ENCODE measurements around the gene PLOD1.

DNA sequence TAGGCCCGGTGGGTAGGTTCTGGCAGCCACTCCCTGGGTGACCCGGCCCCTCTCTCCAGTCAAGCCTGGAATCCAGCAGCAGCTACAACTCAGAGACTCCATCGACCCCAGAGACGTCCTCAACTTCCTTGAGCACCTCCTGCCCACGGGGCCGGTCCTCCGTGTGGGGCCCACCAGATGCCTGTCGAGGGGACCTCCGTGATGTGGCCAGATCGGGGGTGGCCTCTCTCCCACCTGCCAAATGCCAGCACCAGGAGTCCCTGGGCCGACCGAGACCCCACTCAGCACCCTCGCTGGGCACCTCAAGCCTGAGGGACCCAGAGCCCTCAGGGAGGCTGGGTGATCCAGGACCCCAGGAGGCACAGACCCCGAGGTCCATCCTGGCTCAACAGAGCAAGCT, 87.5 kb downstream of the PLOD1 start:
- TF ChIP-seq, protein P1, sequence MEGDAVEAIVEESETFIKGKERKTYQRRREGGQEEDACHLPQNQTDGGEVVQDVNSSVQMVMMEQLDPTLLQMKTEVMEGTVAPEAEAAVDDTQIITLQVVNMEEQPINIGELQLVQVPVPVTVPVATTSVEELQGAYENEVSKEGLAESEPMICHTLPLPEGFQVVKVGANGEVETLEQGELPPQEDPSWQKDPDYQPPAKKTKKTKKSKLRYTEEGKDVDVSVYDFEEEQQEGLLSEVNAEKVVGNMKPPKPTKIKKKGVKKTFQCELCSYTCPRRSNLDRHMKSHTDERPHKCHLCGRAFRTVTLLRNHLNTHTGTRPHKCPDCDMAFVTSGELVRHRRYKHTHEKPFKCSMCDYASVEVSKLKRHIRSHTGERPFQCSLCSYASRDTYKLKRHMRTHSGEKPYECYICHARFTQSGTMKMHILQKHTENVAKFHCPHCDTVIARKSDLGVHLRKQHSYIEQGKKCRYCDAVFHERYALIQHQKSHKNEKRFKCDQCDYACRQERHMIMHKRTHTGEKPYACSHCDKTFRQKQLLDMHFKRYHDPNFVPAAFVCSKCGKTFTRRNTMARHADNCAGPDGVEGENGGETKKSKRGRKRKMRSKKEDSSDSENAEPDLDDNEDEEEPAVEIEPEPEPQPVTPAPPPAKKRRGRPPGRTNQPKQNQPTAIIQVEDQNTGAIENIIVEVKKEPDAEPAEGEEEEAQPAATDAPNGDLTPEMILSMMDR (optimal IDR thresholded peaks at IDR 0.05 in 1 of 3, IDR thresholded peaks at IDR 0.05 in 1 of 3, conservative IDR thresholded peaks at IDR 0.05 in 1 of 3; ENCODE audit: extremely low read depth in 1 of 3, insufficient read depth in 2 of 3, low read length in 3 of 3), result no peak
- TF ChIP-seq EZH2 (IDR thresholded peaks at IDR 0.05; ENCODE audit: low read length), result no peak
